Ishikawa (cell line): ENCODE results near the gene TINAG.
A peak's percentile ranks its signal among the peaks of the same experiment; 100 is the strongest.

Experiments used
- CEBPB ChIP-seq: IDR thresholded peaks from 2 replicates; pipeline ENCODE4 v1.6.1; 2012
- CREB1 ChIP-seq: IDR thresholded peaks from 2 replicates; pipeline ENCODE4 v1.6.1; 2012; ENCODE audit warnings: low read depth
- EGR1 ChIP-seq: IDR thresholded peaks from 2 replicates; pipeline ENCODE4 v1.6.1; 2012
- EP300 ChIP-seq: IDR thresholded peaks from 2 replicates; pipeline ENCODE4 v1.6.1; 2012; ENCODE audit warnings: borderline replicate concordance
- FOXM1 ChIP-seq: IDR thresholded peaks from 2 replicates; pipeline ENCODE4 v1.6.1; 2012; ENCODE audit warnings: low read depth, borderline replicate concordance
- NFIC ChIP-seq: IDR thresholded peaks from 2 replicates; pipeline ENCODE4 v1.6.1; 2012
- RAD21 ChIP-seq: IDR thresholded peaks from 2 replicates; pipeline ENCODE4 v1.6.1; 2012; ENCODE audit warnings: low read depth
- TAF1 ChIP-seq: IDR thresholded peaks from 2 replicates; pipeline ENCODE4 v1.6.1; 2012; ENCODE audit warnings: low read depth, mild to moderate bottlenecking
- TCF12 ChIP-seq: IDR thresholded peaks from 2 replicates; pipeline ENCODE4 v1.6.1; 2012; ENCODE audit warnings: low read depth
- TEAD4 ChIP-seq: IDR thresholded peaks from 2 replicates; pipeline ENCODE4 v1.6.1; 2012
- YY1 ChIP-seq: IDR thresholded peaks from 2 replicates; pipeline ENCODE4 v1.6.1; 2012; ENCODE audit warnings: low read depth
- ZBTB7A ChIP-seq: IDR thresholded peaks from 2 replicates; pipeline ENCODE4 v1.6.1; 2012; ENCODE audit warnings: low read depth
- TF ChIP-seq, protein P1 (sequence below): IDR thresholded peaks from 2 replicates; pipeline ENCODE4 v1.6.1; 2012
- TF ChIP-seq, protein P2 (sequence below): IDR thresholded peaks from 2 replicates; pipeline ENCODE4 v1.6.1; 2012; ENCODE audit warnings: low read depth, mild to moderate bottlenecking
- TF ChIP-seq, protein P3 (sequence below): IDR thresholded peaks from 2 replicates; pipeline ENCODE4 v1.6.1; 2012

Gene TINAG, protein sequence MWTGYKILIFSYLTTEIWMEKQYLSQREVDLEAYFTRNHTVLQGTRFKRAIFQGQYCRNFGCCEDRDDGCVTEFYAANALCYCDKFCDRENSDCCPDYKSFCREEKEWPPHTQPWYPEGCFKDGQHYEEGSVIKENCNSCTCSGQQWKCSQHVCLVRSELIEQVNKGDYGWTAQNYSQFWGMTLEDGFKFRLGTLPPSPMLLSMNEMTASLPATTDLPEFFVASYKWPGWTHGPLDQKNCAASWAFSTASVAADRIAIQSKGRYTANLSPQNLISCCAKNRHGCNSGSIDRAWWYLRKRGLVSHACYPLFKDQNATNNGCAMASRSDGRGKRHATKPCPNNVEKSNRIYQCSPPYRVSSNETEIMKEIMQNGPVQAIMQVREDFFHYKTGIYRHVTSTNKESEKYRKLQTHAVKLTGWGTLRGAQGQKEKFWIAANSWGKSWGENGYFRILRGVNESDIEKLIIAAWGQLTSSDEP

DNA sequence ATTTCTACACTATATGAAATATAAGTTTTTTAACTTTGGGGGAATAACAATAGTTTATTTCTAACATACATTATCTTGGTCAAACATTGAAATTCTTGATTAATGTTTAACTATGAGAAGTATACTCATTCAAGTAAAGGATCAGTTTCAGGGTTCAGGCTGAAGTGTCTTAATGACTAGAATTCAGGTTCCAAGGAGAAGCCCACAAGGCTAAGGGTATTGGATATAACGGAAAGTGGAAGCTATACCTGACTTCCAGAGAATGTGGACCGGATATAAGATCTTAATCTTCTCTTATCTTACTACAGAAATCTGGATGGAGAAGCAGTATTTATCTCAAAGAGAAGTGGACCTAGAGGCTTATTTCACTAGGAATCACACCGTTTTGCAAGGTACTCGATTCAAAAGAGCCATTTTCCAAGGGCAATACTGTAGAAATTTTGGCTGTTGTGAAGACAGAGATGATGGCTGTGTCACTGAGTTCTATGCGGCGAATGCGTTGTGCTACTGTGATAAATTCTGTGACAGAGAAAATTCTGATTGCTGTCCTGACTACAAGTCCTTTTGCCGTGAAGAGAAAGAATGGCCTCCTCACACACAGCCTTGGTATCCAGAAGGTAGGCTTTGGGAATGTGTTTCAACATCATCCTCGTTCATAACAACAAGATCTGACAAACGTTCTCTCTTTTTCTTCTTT lies at the start of gene TINAG:
Gene TINAG (plus strand): TSS at position 153 of the 697 bp plus-strand sequence. CDS start 110 bp downstream, at position 263.
- TF ChIP-seq CREB1 (no peak), CEBPB (no peak), ZBTB7A (no peak), TCF12 (no peak), FOXM1 (no peak)
- TF ChIP-seq, protein P1, sequence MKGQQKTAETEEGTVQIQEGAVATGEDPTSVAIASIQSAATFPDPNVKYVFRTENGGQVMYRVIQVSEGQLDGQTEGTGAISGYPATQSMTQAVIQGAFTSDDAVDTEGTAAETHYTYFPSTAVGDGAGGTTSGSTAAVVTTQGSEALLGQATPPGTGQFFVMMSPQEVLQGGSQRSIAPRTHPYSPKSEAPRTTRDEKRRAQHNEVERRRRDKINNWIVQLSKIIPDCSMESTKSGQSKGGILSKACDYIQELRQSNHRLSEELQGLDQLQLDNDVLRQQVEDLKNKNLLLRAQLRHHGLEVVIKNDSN: no peak

DNA sequence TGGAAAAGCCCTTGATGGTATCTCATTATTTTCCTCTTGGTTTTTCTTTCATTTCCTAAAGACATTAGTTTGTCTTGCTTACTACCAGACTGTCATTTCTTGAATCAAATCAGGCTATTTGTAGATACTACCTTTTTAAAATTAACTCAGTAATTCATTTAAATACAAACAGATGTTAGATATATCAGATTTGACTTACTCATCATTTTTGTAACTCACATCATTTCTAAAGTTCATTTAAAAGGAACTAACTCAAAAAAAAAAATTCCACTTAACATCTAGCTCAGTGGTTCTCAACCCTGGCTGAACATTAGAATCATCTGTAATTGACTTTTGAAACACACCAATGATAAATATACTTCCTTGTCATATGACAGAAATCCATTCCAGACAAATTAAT lies 48.2 kb upstream of the TINAG start:
- TF ChIP-seq CEBPB (no peak), YY1 (no peak)

DNA sequence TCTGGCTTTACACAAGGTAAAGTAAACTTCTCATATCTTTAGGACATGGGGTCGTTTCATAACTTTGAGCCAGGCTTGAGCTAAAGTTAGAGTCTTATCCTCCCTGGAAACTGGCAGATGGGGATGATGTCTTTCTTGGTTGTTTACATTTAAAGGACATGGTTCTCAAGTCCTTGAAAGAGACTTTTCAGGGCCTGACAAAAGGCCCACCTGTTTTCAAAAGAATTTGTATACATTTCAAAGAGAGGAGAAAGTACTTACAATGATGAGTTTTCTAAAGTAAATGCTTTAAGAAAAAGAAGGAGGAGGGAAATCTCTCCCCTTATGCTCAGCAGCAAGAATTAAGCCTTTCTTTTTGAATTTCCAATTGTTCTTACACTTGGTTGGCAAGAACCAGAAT lies 45.7 kb upstream of the TINAG start:
- TF ChIP-seq TAF1 (no peak), YY1 (no peak)

DNA sequence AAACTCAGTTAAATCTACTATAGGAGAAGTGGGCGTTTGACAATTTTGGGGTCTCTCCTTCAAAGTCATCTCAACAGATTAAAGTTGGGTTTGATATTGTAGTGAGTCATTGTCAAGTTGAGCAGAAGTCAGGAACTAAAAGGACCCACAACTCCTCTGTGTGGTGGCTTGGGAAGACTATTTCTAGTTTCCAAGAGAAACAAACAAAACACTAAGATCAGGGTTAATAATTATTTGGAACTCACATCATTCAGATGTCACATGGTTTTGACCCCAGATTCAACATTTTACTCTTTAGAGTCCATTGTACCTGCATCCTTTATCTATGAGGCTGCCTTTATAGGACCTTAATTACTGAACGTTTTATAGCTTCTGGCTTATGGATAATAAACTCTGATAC lies 45.3 kb upstream of the TINAG start:
- TF ChIP-seq, protein P1: no peak

DNA sequence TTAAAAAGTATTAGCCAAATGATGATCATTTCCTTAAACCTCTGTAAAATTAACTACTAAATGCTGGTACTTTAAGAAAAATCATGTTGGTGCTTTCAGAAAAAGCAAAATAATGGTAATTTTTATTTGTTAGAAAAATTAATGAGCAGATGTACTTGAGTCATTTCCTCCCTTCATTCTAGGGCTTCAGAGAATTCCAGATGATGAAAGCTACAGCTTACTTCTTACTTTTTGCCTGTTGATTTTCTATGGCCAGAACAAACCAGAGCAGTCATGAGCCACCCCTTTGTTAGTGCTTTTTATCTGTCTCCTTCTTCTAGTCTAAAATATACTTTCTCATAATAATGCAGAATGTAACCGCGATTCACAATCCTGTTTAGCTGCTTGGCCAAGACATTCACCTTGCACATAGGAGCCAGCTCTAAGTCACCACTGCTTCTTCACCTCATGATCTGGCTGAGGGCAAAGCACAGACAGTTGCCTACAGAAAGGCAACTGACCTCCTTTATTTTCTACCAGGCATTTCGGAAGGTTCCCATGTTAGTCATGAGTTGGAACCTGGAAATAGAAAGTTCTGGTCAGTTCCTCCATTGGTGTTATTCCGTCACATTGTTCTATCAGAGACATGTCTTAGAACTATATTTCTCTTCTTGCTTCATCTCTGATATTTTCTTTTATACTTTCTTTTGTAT lies 43.5 kb upstream of the TINAG start:
- TF ChIP-seq RAD21: no peak
- TF ChIP-seq TCF12: no peak
- TF ChIP-seq CREB1: no peak
- TF ChIP-seq, protein P1: no peak
- no peak for TF ChIP-seq EP300
- TF ChIP-seq FOXM1: no peak
- TF ChIP-seq TEAD4: no peak
- TF ChIP-seq EGR1: no peak
- TF ChIP-seq TAF1: no peak
- TF ChIP-seq, protein P2, sequence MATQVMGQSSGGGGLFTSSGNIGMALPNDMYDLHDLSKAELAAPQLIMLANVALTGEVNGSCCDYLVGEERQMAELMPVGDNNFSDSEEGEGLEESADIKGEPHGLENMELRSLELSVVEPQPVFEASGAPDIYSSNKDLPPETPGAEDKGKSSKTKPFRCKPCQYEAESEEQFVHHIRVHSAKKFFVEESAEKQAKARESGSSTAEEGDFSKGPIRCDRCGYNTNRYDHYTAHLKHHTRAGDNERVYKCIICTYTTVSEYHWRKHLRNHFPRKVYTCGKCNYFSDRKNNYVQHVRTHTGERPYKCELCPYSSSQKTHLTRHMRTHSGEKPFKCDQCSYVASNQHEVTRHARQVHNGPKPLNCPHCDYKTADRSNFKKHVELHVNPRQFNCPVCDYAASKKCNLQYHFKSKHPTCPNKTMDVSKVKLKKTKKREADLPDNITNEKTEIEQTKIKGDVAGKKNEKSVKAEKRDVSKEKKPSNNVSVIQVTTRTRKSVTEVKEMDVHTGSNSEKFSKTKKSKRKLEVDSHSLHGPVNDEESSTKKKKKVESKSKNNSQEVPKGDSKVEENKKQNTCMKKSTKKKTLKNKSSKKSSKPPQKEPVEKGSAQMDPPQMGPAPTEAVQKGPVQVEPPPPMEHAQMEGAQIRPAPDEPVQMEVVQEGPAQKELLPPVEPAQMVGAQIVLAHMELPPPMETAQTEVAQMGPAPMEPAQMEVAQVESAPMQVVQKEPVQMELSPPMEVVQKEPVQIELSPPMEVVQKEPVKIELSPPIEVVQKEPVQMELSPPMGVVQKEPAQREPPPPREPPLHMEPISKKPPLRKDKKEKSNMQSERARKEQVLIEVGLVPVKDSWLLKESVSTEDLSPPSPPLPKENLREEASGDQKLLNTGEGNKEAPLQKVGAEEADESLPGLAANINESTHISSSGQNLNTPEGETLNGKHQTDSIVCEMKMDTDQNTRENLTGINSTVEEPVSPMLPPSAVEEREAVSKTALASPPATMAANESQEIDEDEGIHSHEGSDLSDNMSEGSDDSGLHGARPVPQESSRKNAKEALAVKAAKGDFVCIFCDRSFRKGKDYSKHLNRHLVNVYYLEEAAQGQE: no peak
- TF ChIP-seq YY1: no peak
- TF ChIP-seq CEBPB: no peak
- TF ChIP-seq, protein P3, sequence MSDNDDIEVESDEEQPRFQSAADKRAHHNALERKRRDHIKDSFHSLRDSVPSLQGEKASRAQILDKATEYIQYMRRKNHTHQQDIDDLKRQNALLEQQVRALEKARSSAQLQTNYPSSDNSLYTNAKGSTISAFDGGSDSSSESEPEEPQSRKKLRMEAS: no peak
- TF ChIP-seq NFIC: no peak
- no peak for TF ChIP-seq ZBTB7A

DNA sequence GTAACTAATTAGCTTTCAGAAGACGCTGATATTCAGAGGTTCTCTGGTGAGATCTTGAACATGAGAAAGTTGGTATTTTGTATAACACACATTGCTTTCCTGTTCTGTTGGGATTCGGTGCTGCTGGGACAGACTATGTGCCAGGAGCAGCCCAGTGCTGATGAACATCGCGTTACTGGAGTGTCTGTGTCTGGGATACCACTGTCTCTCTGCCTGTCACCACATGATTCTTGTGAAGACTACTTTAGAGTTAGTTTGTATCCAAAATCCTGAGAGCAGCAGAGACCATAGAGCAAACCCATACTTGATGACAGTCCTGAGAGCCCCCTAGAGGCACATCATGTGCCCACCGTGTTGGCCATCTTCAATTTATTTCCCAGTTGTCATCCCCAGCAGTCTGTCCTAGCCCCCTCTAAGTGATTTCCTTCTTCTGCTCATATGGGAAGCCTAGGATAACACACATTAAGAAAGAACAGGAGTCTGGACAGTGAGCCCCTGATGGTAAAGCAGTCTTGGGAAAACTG lies 41.8 kb upstream of the TINAG start:
- no peak for TF ChIP-seq ZBTB7A
- TF ChIP-seq EP300: no peak
- no peak for TF ChIP-seq RAD21
- no peak for TF ChIP-seq TCF12

DNA sequence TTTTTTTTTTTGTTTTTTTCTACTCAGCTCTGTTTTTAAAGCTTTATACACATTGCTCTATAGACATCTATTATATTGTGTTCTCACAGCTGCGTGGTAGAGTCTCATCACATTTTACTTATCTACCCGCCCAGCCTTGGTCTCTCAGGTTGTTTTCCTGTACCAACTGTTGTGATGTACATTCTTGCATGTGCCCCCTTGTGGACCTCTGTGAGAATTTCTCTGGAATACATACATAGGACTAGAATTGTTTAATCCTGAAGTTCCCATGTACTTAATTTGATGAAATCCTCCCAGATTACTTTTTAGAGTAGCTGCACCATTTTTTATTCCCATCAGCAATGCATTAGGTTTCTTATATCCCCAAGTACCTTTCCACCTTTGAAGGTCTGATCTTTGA lies 40.4 kb upstream of the TINAG start:
- peak; percentile 60 for TF ChIP-seq RAD21
- 0 out of 2 replicates have a peak, but pooled peaks have one; percentile 27 for TF ChIP-seq TEAD4
- TF ChIP-seq ZBTB7A: no peak

DNA sequence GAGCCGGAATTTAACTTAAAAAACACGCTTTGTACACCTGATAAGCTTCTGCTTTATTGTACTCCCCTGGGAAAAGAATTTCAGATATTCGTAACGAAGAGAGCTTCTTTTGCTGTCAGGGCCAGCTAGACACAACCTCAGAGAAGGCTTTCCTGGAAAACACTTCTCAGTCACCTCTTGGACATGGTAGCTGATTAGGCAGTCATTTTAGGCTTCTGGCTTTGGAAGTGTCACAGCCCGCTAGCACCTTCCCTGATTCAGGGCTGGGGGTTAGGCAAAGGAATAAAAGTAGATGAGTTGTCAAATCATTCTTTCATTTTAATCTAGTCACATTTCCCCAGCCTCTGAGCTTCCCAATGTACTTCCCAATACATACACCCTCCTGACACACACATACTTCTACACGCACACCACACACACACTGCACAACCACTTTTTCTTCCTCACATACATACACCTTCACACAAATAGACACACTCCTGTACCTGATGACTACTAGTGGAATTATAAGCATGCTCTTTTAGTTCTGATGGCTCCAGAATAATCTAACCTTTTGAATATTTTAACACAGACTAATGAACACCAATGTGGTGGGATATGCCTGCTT lies 34.9 kb upstream of the TINAG start:
- TF ChIP-seq FOXM1 (no peak), NFIC (no peak), ZBTB7A (no peak), EP300 (no peak), RAD21 (no peak)
- TF ChIP-seq, protein P1: no peak
